Panc1 (cell line): ENCODE data around the gene ZNF469. TPM values are rescaled to one million over a fixed set of nuclear protein-coding genes. Genes with fewer than 3 reads are reported as not detected.

ENCODE experiments used
- ATAC-seq: fragments of 200-7000 bp; cut with Tn5 transposase; 2 replicates; pipeline ENCODE4 v1.9.1; 2020; ENCODE audit warnings: mild to moderate bottlenecking, moderate library complexity
- BruUV-seq: library from RNA; stranded (reverse); fragments of 400-500 nt; replicated peaks from 2 replicates; lab custom pipeline; 2021; lab: Mats Ljungman, UMichigan
- CTCF ChIA-PET: fragments of 300-600 bp; sonication (Branson Sonifier 250); formaldehyde crosslinking; loops from one replicate; lab custom pipeline; 2022; ENCODE audit warnings: antibody characterized with exemption; lab: Charles Lee
- POLR2A ChIA-PET: fragments of 300-600 bp; sonication (Branson Sonifier 250); formaldehyde crosslinking; loops from one replicate; lab custom pipeline; 2022; ENCODE audit warnings: antibody characterized with exemption; lab: Charles Lee
- DNase-seq: peaks from one replicate; pipeline ENCODE4 v3.0.0-alpha.2; 2010; ENCODE audit warnings: low read depth, low spot score
- H3K27ac ChIP-seq: 2 replicates; pipeline ENCODE4 v1.5.1; 2011; ENCODE audit warnings: mild to moderate bottlenecking, low read length, inconsistent platforms
- H3K27me3 ChIP-seq: fragments of 200-500 bp; sonication (Bioruptor generic); 2 replicates; pipeline ENCODE4 v1.6.0; 2014; ENCODE audit warnings: low read length, inconsistent platforms; ENCODE audit not compliant: control insufficient read depth, insufficient read depth
- H3K36me3 ChIP-seq: fragments of 200-500 bp; sonication (Bioruptor generic); 2 replicates; pipeline ENCODE4 v1.5.1; 2014; ENCODE audit warnings: inconsistent platforms, mild to moderate bottlenecking, low read length, moderate library complexity; ENCODE audit not compliant: control insufficient read depth, insufficient read depth
- H3K4me1 ChIP-seq: 2 replicates; pipeline ENCODE4 v1.5.1; 2011; ENCODE audit warnings: inconsistent platforms, mild to moderate bottlenecking, low read length, moderate library complexity; ENCODE audit not compliant: control insufficient read depth, insufficient read depth
- H3K4me3 ChIP-seq, 2 experiments: 2 replicates each; pipeline ENCODE4 v1.5.1; 2011 to 2012; ENCODE audit warnings: low read depth in 2 of 2, low read length in 2 of 2, mild to moderate bottlenecking in 2 of 2, inconsistent platforms in 1 of 2, moderate library complexity in 1 of 2
- H3K9me3 ChIP-seq: fragments of 200-500 bp; sonication (Bioruptor generic); 2 replicates; pipeline ENCODE4 v1.5.1; 2014; ENCODE audit warnings: low read depth, mild to moderate bottlenecking, inconsistent platforms, low read length, moderate library complexity; ENCODE audit not compliant: control insufficient read depth, insufficient read depth
- CTCF ChIP-seq: fragments of 450-650 bp; IDR thresholded peaks from 2 replicates; pipeline ENCODE4 v1.5.1; 2017; ENCODE audit warnings: mild to moderate bottlenecking
- POLR2AphosphoS5 ChIP-seq: IDR thresholded peaks from 2 replicates; pipeline ENCODE4 v1.6.1; 2012; ENCODE audit warnings: mild to moderate bottlenecking, low read depth, low read length, moderate library complexity
- REST ChIP-seq, 2 experiments: IDR thresholded peaks; 2 replicates each; pipeline ENCODE4 v1.6.1; 2011 to 2012; ENCODE audit warnings: low read depth in 2 of 2, control low read depth in 1 of 2, low read length in 1 of 2, mild to moderate bottlenecking in 1 of 2, moderate library complexity in 1 of 2; ENCODE audit not compliant: insufficient read depth in 1 of 2
- SIN3A ChIP-seq: IDR thresholded peaks from 2 replicates; pipeline ENCODE4 v1.6.1; 2012; ENCODE audit warnings: low read depth, mild to moderate bottlenecking, low read length, moderate library complexity, borderline replicate concordance; ENCODE audit not compliant: insufficient read depth
- TCF7L2 ChIP-seq: IDR thresholded peaks from 2 replicates; pipeline ENCODE4 v1.6.1; 2011; ENCODE audit warnings: mild to moderate bottlenecking, low read depth, low read length, inconsistent platforms
- in situ Hi-C: cut with HindIII; loops from 2 replicates; pipeline ENCODE4 v1.10.0; 2016; ENCODE audit warnings: low sequenced_read_pairs, low pct_unique_long_range_greater_than_20kb
- intact Hi-C: fragments of 100-400 bp; cut with micrococcal nuclease; formaldehyde crosslinking; loops from one replicate; pipeline ENCODE4 v1.10.0; 2022; ENCODE audit not compliant: unreplicated experiment
- total RNA-seq: library from RNA; stranded (reverse); gene quantifications from one replicate; pipeline ENCODE4 v1.2.1, GENCODE V29; 2021; ENCODE audit not compliant: unreplicated experiment

The ZNF469 gene
- total RNA-seq, 1 experiment from 2014 or later: 1.3 TPM

- ChIA-PET POLR2A (no interaction called here), CTCF (interaction anchor here (0.6 kb wide), 1 partner anchor 119 kb away, joined by 3 read pairs; no protein-coding TSS in a partner anchor)
- DNase-seq (no peak), ATAC-seq (no peak)
- no peaks in the 10 kb centered on the region for H3K4me1 ChIP-seq
- in situ Hi-C loops: loop anchor here (10.0 kb wide), 1 partner anchor 112 kb away; no protein-coding TSS in a partner anchor
- no peak overlapping the region for H3K27ac ChIP-seq
- no peak for TF ChIP-seq TCF7L2
- no peak for TF ChIP-seq SIN3A
- no peak; the same call in 1 of the 2 replicates for TF ChIP-seq CTCF
- no TSS peak for BruUV-seq
- no peaks in the 10 kb centered on the region for H3K27me3 ChIP-seq
- intact Hi-C loops: no loop called here
- H3K4me3 ChIP-seq: no peak overlapping the region
- H3K9me3 ChIP-seq: no peaks in the 10 kb centered on the region
- H3K36me3 ChIP-seq: no peaks in the 10 kb centered on the region
These were observed 23.6 kb downstream of the ZNF469 start for GRCh38 chr16:88406096-88407041.

- no TSS peak for BruUV-seq
- CTCF ChIA-PET: no interaction called here
- no peak overlapping the region for H3K4me3 ChIP-seq
- no peaks in the 10 kb centered on the region for H3K9me3 ChIP-seq
- H3K27me3 ChIP-seq: no peaks in the 10 kb centered on the region
- H3K27ac ChIP-seq: no peak overlapping the region
- no peaks in the 10 kb centered on the region for H3K4me1 ChIP-seq
- no peak for ATAC-seq
- TF ChIP-seq POLR2AphosphoS5 (no peak), CTCF (no peak), SIN3A (no peak), REST (IDR thresholded peaks at IDR 0.05; ENCODE audit: insufficient read depth in 1 of 2, low read depth in 2 of 2, low read length in 1 of 2) (no peak), TCF7L2 (no peak)
- no peak for DNase-seq
- intact Hi-C loops (no loop called here), in situ Hi-C loops (loop anchor here (10.0 kb wide), 1 partner anchor 112 kb away; no protein-coding TSS in a partner anchor)
- POLR2A ChIA-PET: no interaction called here
- no peaks in the 10 kb centered on the region for H3K36me3 ChIP-seq
These were observed 24.3 kb downstream of the ZNF469 start for GRCh38 chr16:88407042-88407420.
